ENCODE measurements around the gene PRKD1.

- TF ChIP-seq, protein P1, sequence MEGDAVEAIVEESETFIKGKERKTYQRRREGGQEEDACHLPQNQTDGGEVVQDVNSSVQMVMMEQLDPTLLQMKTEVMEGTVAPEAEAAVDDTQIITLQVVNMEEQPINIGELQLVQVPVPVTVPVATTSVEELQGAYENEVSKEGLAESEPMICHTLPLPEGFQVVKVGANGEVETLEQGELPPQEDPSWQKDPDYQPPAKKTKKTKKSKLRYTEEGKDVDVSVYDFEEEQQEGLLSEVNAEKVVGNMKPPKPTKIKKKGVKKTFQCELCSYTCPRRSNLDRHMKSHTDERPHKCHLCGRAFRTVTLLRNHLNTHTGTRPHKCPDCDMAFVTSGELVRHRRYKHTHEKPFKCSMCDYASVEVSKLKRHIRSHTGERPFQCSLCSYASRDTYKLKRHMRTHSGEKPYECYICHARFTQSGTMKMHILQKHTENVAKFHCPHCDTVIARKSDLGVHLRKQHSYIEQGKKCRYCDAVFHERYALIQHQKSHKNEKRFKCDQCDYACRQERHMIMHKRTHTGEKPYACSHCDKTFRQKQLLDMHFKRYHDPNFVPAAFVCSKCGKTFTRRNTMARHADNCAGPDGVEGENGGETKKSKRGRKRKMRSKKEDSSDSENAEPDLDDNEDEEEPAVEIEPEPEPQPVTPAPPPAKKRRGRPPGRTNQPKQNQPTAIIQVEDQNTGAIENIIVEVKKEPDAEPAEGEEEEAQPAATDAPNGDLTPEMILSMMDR (IDR thresholded peaks at IDR 0.05 in 2 of 3, conservative IDR thresholded peaks at IDR 0.05 in 1 of 3; ENCODE audit: borderline replicate concordance in 1 of 3, insufficient read depth in 1 of 3, low read depth in 2 of 3, low read length in 2 of 3): no peak
- no peak for TF ChIP-seq ZNF274 (IDR thresholded peaks at IDR 0.05; ENCODE audit: low read depth, low read length)
- TF ChIP-seq POLR2A (IDR thresholded peaks at IDR 0.05; ENCODE audit: borderline replicate concordance, extremely low read depth, insufficient read depth, insufficient read length): no peak
- no peak for TF ChIP-seq RAD21 (IDR thresholded peaks at IDR 0.05; ENCODE audit: low read depth)
- no peak for TF ChIP-seq EZH2 (IDR thresholded peaks at IDR 0.05)
- TF ChIP-seq SRF (IDR thresholded peaks at IDR 0.05; ENCODE audit: low read depth): no peak
- TF ChIP-seq, protein P2, sequence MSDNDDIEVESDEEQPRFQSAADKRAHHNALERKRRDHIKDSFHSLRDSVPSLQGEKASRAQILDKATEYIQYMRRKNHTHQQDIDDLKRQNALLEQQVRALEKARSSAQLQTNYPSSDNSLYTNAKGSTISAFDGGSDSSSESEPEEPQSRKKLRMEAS (IDR thresholded peaks at IDR 0.05): no peak
- TF ChIP-seq JUND (IDR thresholded peaks at IDR 0.05): no peak
These were observed 129.5 kb downstream of the PRKD1 start for GRCh38 chr14:29798108-29798663.

Measured in HCT116 (cell line).